Mucosa of descending colon (tissue), 3 donors: ENCODE data around the gene FLT3. TPM values are rescaled to one million over a fixed set of nuclear protein-coding genes. Genes with fewer than 3 reads are reported as not detected.

ENCODE experiments used
- ATAC-seq: fragments of 200-7000 bp; cut with Tn5 transposase; one replicate; pipeline ENCODE4 v1.9.1; 2020; ENCODE audit warnings: mild to moderate bottlenecking, moderate library complexity
- DNase-seq, 3 donors: peaks; one replicate each; pipeline ENCODE4 v3.0.0-alpha.2; 2020
- H3K36me3 ChIP-seq: fragments of 200-600 bp; one replicate; pipeline ENCODE4 v1.8.0; 2021; ENCODE audit warnings: low read depth, mild to moderate bottlenecking
- H3K4me1 ChIP-seq: fragments of 200-600 bp; one replicate; pipeline ENCODE4 v1.8.0; 2021; ENCODE audit warnings: low read depth, mild to moderate bottlenecking
- H3K4me3 ChIP-seq: fragments of 200-600 bp; one replicate; pipeline ENCODE4 v1.8.0; 2021; ENCODE audit warnings: mild to moderate bottlenecking
- H3K9me3 ChIP-seq: fragments of 200-600 bp; one replicate; pipeline ENCODE4 v1.8.0; 2021; ENCODE audit warnings: mild to moderate bottlenecking
- intact Hi-C, 2 donors: fragments of 100-400 bp; cut with DNase I in 1 of 2; cut with micrococcal nuclease in 1 of 2; formaldehyde crosslinking; loops; one replicate each; pipeline versions ENCODE4 v1.11.0 to v1.11.1; 2022; cut with DNase I, micrococcal nuclease
- total RNA-seq, 3 donors: library from RNA; stranded (reverse); fragmentation: NEBNext Ultra II Directional in 2 of 3; extraction: Animal tissue kit (Norgen Biotek cat#: 25700) in 2 of 3; gene quantifications; one replicate each; pipeline versions ENCODE4 v1.2.1 to v1.2.4, GENCODE V29; 2021 to 2023
- TF ChIP-seq, protein P1 (sequence below): fragments of 200-600 bp; IDR thresholded peaks from one replicate; pipeline ENCODE4 v1.8.0; 2022; ENCODE audit warnings: antibody characterized with exemption, mild to moderate bottlenecking
- donor health status: DM: no; HTN: no; CAD: no; lungs with moderate emphysema.
- donor health status: DM: no; HTN: no; CAD: no.
- donor health status: DM: no; HTN: yes; CAD: no.

FLT3 gene
- total RNA-seq, 3 donors from 2014 or later, result 0.09 to 0.51 (median 0.41) TPM

- intact Hi-C loops, result no loop called here
- Histone ChIP-seq H3K9me3 (no peaks in the 10 kb centered on the region), H3K36me3 (no peaks in the 10 kb centered on the region), H3K4me1 (peaks cover 19% of the 10 kb centered on the region), H3K4me3 (peak overlapping the region; percentile 47)
- ATAC-seq, result no peak
- TF ChIP-seq, protein P1, sequence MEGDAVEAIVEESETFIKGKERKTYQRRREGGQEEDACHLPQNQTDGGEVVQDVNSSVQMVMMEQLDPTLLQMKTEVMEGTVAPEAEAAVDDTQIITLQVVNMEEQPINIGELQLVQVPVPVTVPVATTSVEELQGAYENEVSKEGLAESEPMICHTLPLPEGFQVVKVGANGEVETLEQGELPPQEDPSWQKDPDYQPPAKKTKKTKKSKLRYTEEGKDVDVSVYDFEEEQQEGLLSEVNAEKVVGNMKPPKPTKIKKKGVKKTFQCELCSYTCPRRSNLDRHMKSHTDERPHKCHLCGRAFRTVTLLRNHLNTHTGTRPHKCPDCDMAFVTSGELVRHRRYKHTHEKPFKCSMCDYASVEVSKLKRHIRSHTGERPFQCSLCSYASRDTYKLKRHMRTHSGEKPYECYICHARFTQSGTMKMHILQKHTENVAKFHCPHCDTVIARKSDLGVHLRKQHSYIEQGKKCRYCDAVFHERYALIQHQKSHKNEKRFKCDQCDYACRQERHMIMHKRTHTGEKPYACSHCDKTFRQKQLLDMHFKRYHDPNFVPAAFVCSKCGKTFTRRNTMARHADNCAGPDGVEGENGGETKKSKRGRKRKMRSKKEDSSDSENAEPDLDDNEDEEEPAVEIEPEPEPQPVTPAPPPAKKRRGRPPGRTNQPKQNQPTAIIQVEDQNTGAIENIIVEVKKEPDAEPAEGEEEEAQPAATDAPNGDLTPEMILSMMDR, result no peak
- peak in 2 of 3 donors; percentile 42 to 46 for DNase-seq
Measured at GRCh38 chr13:27976362-27977091, 123.8 kb downstream of the FLT3 start.

DNA sequence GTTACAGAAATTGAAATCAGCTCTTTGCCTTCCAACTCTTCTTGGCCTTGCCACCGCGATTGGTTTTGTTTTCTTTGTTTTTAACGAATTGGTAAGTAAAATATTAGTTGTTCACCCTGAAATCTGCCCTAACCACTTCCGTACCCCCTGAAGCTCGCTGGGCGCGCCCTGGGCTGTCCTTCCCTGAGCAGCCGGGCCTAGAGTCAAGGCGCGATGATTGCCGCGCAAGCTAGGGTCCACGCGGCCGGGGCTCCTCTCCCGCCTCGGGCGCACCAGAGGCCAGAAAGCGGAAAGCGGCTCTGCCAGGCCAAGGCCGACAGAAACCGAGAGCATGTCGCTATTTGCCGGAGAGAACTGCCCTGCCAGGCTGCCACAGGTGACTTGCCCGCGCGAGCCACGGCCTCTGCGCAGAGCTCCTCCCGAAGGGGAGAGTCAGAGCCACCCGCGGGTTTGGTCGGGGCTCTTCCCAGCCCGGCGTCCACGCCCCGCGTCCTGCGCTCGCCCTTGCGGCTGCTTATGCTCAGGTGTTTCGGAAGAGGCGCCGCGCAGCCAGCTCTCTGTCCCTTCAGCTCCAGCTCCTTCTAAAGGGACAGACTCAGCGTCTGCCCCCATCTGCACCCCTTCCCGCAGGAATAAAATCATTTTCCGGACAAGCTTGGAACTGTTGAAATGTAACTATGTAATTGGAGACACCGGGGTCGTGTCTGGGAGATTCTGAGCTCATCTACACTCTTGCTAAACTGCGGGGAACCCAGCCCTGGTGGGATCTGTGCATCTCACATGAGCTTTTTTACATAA, 124.6 kb downstream of the FLT3 start:
- Histone ChIP-seq H3K4me1 (peaks cover 19% of the 10 kb centered on the region), H3K4me3 (peak overlapping the region; percentile 47), H3K9me3 (no peaks in the 10 kb centered on the region), H3K36me3 (no peaks in the 10 kb centered on the region)
- peak in 2 of 3 donors; percentile 61 to 74 for DNase-seq
- intact Hi-C loops, result no loop called here
- TF ChIP-seq, protein P1, result no peak
- peak; percentile 12 for ATAC-seq

- Histone ChIP-seq H3K4me3 (no peak overlapping the region), H3K9me3 (no peaks in the 10 kb centered on the region), H3K36me3 (no peaks in the 10 kb centered on the region), H3K4me1 (peaks cover 19% of the 10 kb centered on the region)
- intact Hi-C loops, result no loop called here
- TF ChIP-seq, protein P1, result no peak
- DNase-seq, result peak in 2 of 3 donors; percentile 43 to 48
- no peak for ATAC-seq
Measured at GRCh38 chr13:27973961-27974662, 126.3 kb downstream of the FLT3 start.

DNA sequence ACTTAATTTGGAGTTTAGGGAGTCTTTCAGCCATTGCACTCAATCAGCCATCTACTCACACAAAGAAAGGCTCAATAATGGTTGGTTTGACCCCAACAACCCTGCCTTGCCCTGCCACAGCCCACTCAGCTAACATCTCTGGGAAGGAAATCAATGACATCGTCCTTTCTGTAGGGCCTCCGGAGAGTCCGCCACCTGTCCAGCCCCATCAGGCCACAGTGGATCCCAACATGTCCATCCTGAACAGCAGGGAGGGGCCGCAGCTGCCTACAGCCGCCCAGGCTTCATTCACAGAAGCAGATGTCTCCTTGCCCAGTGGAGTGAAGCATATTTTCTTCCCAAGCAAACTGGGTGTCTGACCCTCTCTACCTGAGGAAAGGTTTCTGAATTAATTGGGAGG, 127.1 kb downstream of the FLT3 start:
- Histone ChIP-seq H3K4me3 (no peak overlapping the region), H3K4me1 (peaks cover 19% of the 10 kb centered on the region), H3K36me3 (no peaks in the 10 kb centered on the region), H3K9me3 (no peaks in the 10 kb centered on the region)
- no peak for ATAC-seq
- TF ChIP-seq, protein P1, result no peak
- DNase-seq, result peak in 2 of 3 donors; percentile 54 to 62
- intact Hi-C loops, result no loop called here

DNA sequence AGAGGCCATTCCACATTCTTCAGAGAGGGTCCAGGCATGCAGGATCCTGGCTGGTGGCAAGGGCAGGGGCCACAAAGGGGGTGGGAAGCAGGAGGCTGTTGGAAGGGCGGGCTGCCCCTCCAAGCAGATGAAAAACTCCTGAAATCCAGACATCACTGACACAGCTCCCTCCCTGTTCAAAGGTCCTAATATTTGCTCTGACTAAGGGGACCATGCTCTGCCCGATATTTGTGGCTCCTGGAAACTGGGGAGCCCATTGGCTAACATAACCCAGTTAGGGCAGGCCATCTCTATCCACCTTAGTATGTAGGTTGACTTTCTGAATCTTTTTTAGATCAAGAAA, 127.9 kb downstream of the FLT3 start:
- peak in 1 of 3 donors; percentile 33 for DNase-seq
- Histone ChIP-seq H3K4me1 (peaks cover 19% of the 10 kb centered on the region), H3K36me3 (no peaks in the 10 kb centered on the region), H3K4me3 (no peak overlapping the region), H3K9me3 (no peaks in the 10 kb centered on the region)
- intact Hi-C loops, result no loop called here
- no peak for ATAC-seq
- TF ChIP-seq, protein P1, result no peak
